ENCODE data around the gene FAM3D.

GRCh38 chr3:58658508-58658907, 8.1 kb downstream of the FAM3D start:
- TF ChIP-seq CTCF (conservative IDR thresholded peaks at IDR 0.05; ENCODE audit: low read length) (no peak), EZH2phosphoT487 (IDR thresholded peaks at IDR 0.05; ENCODE audit: borderline replicate concordance) (no peak)

All from Loucy (cell line).